Measurements from ENCODE around the gene GRPEL1. TPM values are rescaled to one million over a fixed set of nuclear protein-coding genes. Genes with fewer than 3 reads are reported as not detected.

Gene GRPEL1
- total and polyA plus RNA-seq, 9 of the 15 experiments (the other 6 are each of a cell fraction or from before 2014, with no cell fraction given) = 43.4 to 192 (median 86.6) TPM

DNA sequence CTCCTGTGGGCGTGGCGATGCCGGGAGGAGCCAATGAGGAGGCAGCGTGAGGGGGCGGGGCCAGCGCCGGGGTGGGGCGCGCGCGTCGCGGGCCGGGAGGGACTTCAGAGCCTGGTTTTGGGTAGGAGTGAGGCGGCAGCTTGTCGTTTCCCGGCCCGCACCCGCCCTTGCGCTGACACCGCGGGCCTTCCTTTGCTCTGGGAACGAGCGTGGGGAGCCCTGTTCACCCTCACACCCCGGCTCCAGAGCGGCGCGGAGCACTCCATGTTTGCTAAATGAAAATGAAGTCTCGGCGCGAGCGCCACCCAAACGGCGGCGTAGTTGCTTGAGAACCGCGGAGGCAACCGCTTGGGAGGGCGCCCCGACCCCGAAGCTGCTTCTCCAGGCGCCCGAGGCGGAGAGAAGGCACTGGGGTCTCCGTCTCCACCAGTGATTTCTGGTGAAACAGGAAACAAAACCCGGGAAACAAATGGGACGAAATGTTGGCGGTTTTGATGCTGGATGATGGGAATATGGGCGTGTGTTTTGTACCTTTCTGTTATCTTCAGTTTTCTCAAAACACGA is 497 bp upstream of the GRPEL1 start:
- FAIRE-seq (no peak), ATAC-seq (peak; percentile 90), DNase-seq (ENCODE audit: extremely low read depth in 1 of 4, low spot score in 3 of 4) (peak in 2 of 4 experiments; percentile 97 to 98)
- peak overlapping the region; percentile 70 for H2AFZ ChIP-seq (ENCODE audit: low read depth, low read length)
- in situ Hi-C loops (cut with MboI) (no loop called here), intact Hi-C loops (cut with micrococcal nuclease) (loop anchor here (1.0 to 5.0 kb wide), 6 partner anchors 36 to 348 kb away; partner anchors contain the start of genes KIAA0232 and TBC1D14)
- TSS peak; percentile 97 for BruUV-seq (replicated peaks)
- peak overlapping the region; percentile 70 to 96 for H3K9ac ChIP-seq (ENCODE audit: insufficient read depth in 1 of 2, low read depth in 2 of 2, low read length in 2 of 2)
- no peaks in the 10 kb centered on the region for H3K9me1 ChIP-seq (ENCODE audit: control insufficient read depth, insufficient read depth, low read length)
- H3K4me3 ChIP-seq = peak overlapping the region; percentile 58
- no peaks in the 10 kb centered on the region; the same call in 1 of the 2 replicates for H4K20me1 ChIP-seq (replicated peaks; ENCODE audit: control insufficient read depth, insufficient read depth, low read length)
- H3K4me1 ChIP-seq (replicated peaks in 1 of 2; ENCODE audit: control insufficient read depth in 2 of 2, insufficient read depth in 2 of 2, low read length in 2 of 2) = peaks cover 15 to 40% of the 10 kb centered on the region in 2 experiments; a peak in 4 of 5 replicates
- WGBS (ENCODE audit: insufficient coverage, low coverage, missing lambda C conversion rate) = under 1% methylated on average over 35 of the region's 50 CpGs
- ChIA-PET CTCF (ENCODE audit: low intra/inter-chr PET ratio) (no interaction called here), POLR2A (interaction anchor here (0.6 to 3.8 kb wide), 18 partner anchors 9 to 760 kb away, joined by 3 to 24 read pairs (median 4); no protein-coding TSS in a partner anchor)
- no peaks in the 10 kb centered on the region for H3K9me3 ChIP-seq (replicated peaks; ENCODE audit: control insufficient read depth, insufficient read depth, low read depth, low read length)
- no peaks in the 10 kb centered on the region for H3K27me3 ChIP-seq (ENCODE audit: control insufficient read depth in 2 of 2, insufficient read depth in 2 of 2, low read length in 2 of 2)
- peak overlapping the region; percentile 80 for H3K4me2 ChIP-seq (ENCODE audit: insufficient read depth, low read length)
- H3K27ac ChIP-seq (ENCODE audit: extremely low read depth, low read depth, low read length) = peak overlapping the region; percentile 76
- H3K36me3 ChIP-seq (ENCODE audit: control insufficient read depth, insufficient read depth, low read length) = peaks cover 32% of the 10 kb centered on the region
- H3K79me2 ChIP-seq (ENCODE audit: control insufficient read depth, insufficient read depth, low read length) = peaks cover 47% of the 10 kb centered on the region
- TF ChIP-seq, protein P1, sequence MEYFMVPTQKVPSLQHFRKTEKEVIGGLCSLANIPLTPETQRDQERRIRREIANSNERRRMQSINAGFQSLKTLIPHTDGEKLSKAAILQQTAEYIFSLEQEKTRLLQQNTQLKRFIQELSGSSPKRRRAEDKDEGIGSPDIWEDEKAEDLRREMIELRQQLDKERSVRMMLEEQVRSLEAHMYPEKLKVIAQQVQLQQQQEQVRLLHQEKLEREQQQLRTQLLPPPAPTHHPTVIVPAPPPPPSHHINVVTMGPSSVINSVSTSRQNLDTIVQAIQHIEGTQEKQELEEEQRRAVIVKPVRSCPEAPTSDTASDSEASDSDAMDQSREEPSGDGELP (CRISPR knock-in tag; IDR thresholded peaks at IDR 0.05; ENCODE audit: borderline replicate concordance) = 0 out of 2 replicates have a peak, but pooled peaks have one; percentile 26
- TF ChIP-seq FOXM1 (IDR thresholded peaks at IDR 0.05; ENCODE audit: low read depth) = no peak
- TF ChIP-seq FOXM1 (CRISPR knock-in tag; IDR thresholded peaks at IDR 0.05; ENCODE audit: low read depth) = 0 out of 2 replicates have a peak, but pooled peaks have one; percentile 9
- peak; percentile 81; the same call in 1 of the 2 replicates for TF ChIP-seq POLR2A (conservative IDR thresholded peaks at IDR 0.05)
- TF ChIP-seq DNMT1 (IDR thresholded peaks at IDR 0.05) = 0 out of 2 replicates have a peak, but pooled peaks have one; percentile 19
- TF ChIP-seq ZBTB17 (CRISPR knock-in tag; IDR thresholded peaks at IDR 0.05) = no peak
- peak; percentile 36 for TF ChIP-seq ZFX (CRISPR knock-in tag; IDR thresholded peaks at IDR 0.05)
- TF ChIP-seq, protein P2, sequence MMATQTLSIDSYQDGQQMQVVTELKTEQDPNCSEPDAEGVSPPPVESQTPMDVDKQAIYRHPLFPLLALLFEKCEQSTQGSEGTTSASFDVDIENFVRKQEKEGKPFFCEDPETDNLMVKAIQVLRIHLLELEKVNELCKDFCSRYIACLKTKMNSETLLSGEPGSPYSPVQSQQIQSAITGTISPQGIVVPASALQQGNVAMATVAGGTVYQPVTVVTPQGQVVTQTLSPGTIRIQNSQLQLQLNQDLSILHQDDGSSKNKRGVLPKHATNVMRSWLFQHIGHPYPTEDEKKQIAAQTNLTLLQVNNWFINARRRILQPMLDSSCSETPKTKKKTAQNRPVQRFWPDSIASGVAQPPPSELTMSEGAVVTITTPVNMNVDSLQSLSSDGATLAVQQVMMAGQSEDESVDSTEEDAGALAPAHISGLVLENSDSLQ (IDR thresholded peaks at IDR 0.05) = no peak
- TF ChIP-seq, protein P3, sequence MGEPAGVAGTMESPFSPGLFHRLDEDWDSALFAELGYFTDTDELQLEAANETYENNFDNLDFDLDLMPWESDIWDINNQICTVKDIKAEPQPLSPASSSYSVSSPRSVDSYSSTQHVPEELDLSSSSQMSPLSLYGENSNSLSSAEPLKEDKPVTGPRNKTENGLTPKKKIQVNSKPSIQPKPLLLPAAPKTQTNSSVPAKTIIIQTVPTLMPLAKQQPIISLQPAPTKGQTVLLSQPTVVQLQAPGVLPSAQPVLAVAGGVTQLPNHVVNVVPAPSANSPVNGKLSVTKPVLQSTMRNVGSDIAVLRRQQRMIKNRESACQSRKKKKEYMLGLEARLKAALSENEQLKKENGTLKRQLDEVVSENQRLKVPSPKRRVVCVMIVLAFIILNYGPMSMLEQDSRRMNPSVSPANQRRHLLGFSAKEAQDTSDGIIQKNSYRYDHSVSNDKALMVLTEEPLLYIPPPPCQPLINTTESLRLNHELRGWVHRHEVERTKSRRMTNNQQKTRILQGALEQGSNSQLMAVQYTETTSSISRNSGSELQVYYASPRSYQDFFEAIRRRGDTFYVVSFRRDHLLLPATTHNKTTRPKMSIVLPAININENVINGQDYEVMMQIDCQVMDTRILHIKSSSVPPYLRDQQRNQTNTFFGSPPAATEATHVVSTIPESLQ (CRISPR knock-in tag; IDR thresholded peaks at IDR 0.05) = no peak
- TF ChIP-seq GATAD2A (IDR thresholded peaks at IDR 0.05) = 0 out of 2 replicates have a peak, but pooled peaks have one; percentile 11
- TF ChIP-seq ZNF699 (CRISPR knock-in tag; IDR thresholded peaks at IDR 0.05; ENCODE audit: insufficient replicate concordance) = no peak
- peak; percentile 16 for TF ChIP-seq HMGN3 (IDR thresholded peaks at IDR 0.05; ENCODE audit: borderline replicate concordance, extremely low read depth, insufficient read length, low read depth, low read length)
- TF ChIP-seq MED1 (CRISPR knock-in tag; IDR thresholded peaks at IDR 0.05; ENCODE audit: borderline replicate concordance) = no peak
- TF ChIP-seq ZKSCAN3 (CRISPR knock-in tag; IDR thresholded peaks at IDR 0.05) = no peak
- TF ChIP-seq ZEB2 (IDR thresholded peaks at IDR 0.05) = no peak
- TF ChIP-seq POLR2B (IDR thresholded peaks at IDR 0.05; ENCODE audit: low read depth, partially characterized antibody) = peak; percentile 70
- TF ChIP-seq CBFA2T2 (conservative IDR thresholded peaks at IDR 0.05) = no peak
- TF ChIP-seq ETV1 (tag; conservative IDR thresholded peaks at IDR 0.05; ENCODE audit: low read depth) = no peak
- peak; percentile 84 for TF ChIP-seq RBFOX2 (IDR thresholded peaks at IDR 0.05; ENCODE audit: low read depth, low read length)
- 0 out of 2 replicates have a peak, but pooled peaks have one; percentile 3 for TF ChIP-seq CREB1 (IDR thresholded peaks at IDR 0.05)
- TF ChIP-seq CREB1 (CRISPR knock-in tag; IDR thresholded peaks at IDR 0.05) = peak; percentile 53; the same call in 1 of the 2 replicates

Data from K562 (cell line).